CD4-positive, alpha-beta memory T cell (primary cell): ENCODE data around the gene PPP1R1C. TPM values are rescaled to one million over a fixed set of nuclear protein-coding genes. Genes with fewer than 3 reads are reported as not detected.
"Not testable (repeated sequence)": the region's sequence is repeated elsewhere in the genome, so short reads cannot be mapped to it uniquely, and the experiment has no call there.

Source experiments
- CTCF ChIA-PET: fragments of 350-600 bp; sonication (Branson Sonifier 250); formaldehyde crosslinking; loops from one replicate; lab custom pipeline; 2021; ENCODE audit warnings: inconsistent platforms; ENCODE audit not compliant: partially characterized antibody; lab: Charles Lee
- POLR2A ChIA-PET: fragments of 350-600 bp; sonication (Branson Sonifier 250); formaldehyde crosslinking; loops from one replicate; lab custom pipeline; 2021; ENCODE audit not compliant: partially characterized antibody; lab: Charles Lee
- DNase-seq, 5 donors: peaks; one replicate each; pipeline versions ENCODE4 v3.0.0 to v3.0.0-alpha.2; 2020 to 2022; ENCODE audit warnings: mixed read lengths in 1 of 5
- H3K27ac ChIP-seq: one replicate; pipeline ENCODE4 v1.7.0; 2013; ENCODE audit warnings: low read depth, low read length
- H3K27me3 ChIP-seq: 2 replicates; pipeline ENCODE4 v1.7.0; 2013; ENCODE audit warnings: mild to moderate bottlenecking, low read length, moderate library complexity; ENCODE audit not compliant: insufficient read depth
- H3K36me3 ChIP-seq: 2 replicates; pipeline ENCODE4 v1.7.0; 2013; ENCODE audit warnings: mild to moderate bottlenecking, low read length, moderate library complexity; ENCODE audit not compliant: insufficient read depth
- H3K4me1 ChIP-seq: 2 replicates; pipeline ENCODE4 v1.7.0; 2013; ENCODE audit warnings: mild to moderate bottlenecking, low read length, moderate library complexity; ENCODE audit not compliant: insufficient read depth
- H3K4me3 ChIP-seq, 2 donors: one replicate each; pipeline ENCODE4 v1.7.0; 2013; ENCODE audit warnings: low read length in 2 of 2, mild to moderate bottlenecking in 1 of 2
- H3K9me3 ChIP-seq, 2 donors: one replicate each; pipeline ENCODE4 v1.7.0; 2013; ENCODE audit warnings: low read length in 2 of 2, control low read depth in 1 of 2; ENCODE audit not compliant: control insufficient read depth in 1 of 2
- H3K27ac Mint-ChIP-seq, 7 donors: one replicate each; pipeline ENCODE4 v1.8.0; 2020 to 2021; ENCODE audit warnings: mixed read lengths in 7 of 7, mild to moderate bottlenecking in 6 of 7, inconsistent platforms in 3 of 7, moderate library complexity in 3 of 7
- H3K27me3 Mint-ChIP-seq, 2 donors: one replicate each; pipeline ENCODE4 v1.8.0; 2020 to 2021; ENCODE audit warnings: mixed read lengths in 2 of 2
- H3K36me3 Mint-ChIP-seq, 2 donors: one replicate each; pipeline ENCODE4 v1.8.0; 2020 to 2021; ENCODE audit warnings: mixed read lengths in 2 of 2, inconsistent platforms in 1 of 2, mild to moderate bottlenecking in 1 of 2
- H3K4me1 Mint-ChIP-seq, 4 donors: one replicate each; pipeline ENCODE4 v1.8.0; 2020 to 2021; ENCODE audit warnings: mixed read lengths in 4 of 4, mild to moderate bottlenecking in 1 of 4
- H3K4me3 Mint-ChIP-seq, 8 donors: one replicate each; pipeline ENCODE4 v1.8.0; 2020 to 2021; ENCODE audit warnings: mixed read lengths in 8 of 8, mild to moderate bottlenecking in 7 of 8, moderate library complexity in 6 of 8, inconsistent platforms in 3 of 8
- H3K9me3 Mint-ChIP-seq, 8 donors: one replicate each; pipeline ENCODE4 v1.8.0; 2020 to 2021; ENCODE audit warnings: mixed read lengths in 8 of 8, mild to moderate bottlenecking in 5 of 8, inconsistent platforms in 3 of 8, moderate library complexity in 1 of 8
- intact Hi-C: fragments of 100-400 bp; cut with micrococcal nuclease; formaldehyde crosslinking; loops from one replicate; pipeline ENCODE4 v1.15.1; 2023
- polyA plus RNA-seq, 2 donors: library from polyadenylated mRNA; unstranded; fragments of 300-500 nt; fragmentation: Illumina TruSeq; gene quantifications; one replicate each; pipeline ENCODE4 v1.2.3, GENCODE V29; 2021
- total RNA-seq, 2 experiments: library from RNA; stranded (reverse); gene quantifications; one replicate each; pipeline ENCODE4 v1.2.3, GENCODE V29; 2021

PPP1R1C gene
- total and polyA plus RNA-seq, 4 experiments from 2014 or later, result not detected

DNA sequence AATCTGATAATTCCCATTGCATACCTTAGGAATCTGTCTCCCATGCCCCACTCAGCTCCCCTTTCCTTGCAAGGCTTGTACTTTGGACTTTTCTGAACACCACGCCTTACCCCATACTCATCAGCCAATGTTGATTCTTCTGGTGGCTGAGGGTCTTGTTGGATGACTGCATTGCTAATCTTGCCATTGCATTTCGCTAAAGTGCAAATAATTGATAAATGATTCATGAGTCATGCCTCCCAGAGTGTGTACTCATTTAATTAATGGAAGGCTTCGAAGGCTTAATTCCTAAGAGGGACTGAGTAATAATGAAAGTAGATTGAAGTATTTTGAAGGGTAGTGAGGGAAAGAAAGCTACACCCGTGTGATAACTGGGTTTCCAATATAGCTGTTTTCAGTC is 28.0 kb upstream of the PPP1R1C start:
- Mint-ChIP-seq H3K27ac (no peak overlapping the region), H3K4me3 (no peak overlapping the region), H3K9me3 (no peaks in the 10 kb centered on the region), H3K36me3 (no peaks in the 10 kb centered on the region), H3K27me3 (peaks cover 14 to 15% of the 10 kb centered on the region in 2 donors), H3K4me1 (peaks cover 8 to 13% (median 11%) of the 10 kb centered on the region in 4 donors)
- no peak overlapping the region for H3K4me3 ChIP-seq
- ChIA-PET CTCF (no interaction called here), POLR2A (no interaction called here)
- H3K9me3 ChIP-seq, result no peaks in the 10 kb centered on the region
- no peaks in the 10 kb centered on the region for H3K36me3 ChIP-seq
- H3K27ac ChIP-seq, result no peak overlapping the region
- H3K4me1 ChIP-seq, result peaks cover 10% of the 10 kb centered on the region
- no peak for DNase-seq
- no peaks in the 10 kb centered on the region for H3K27me3 ChIP-seq
- intact Hi-C loops, result no loop called here

DNA sequence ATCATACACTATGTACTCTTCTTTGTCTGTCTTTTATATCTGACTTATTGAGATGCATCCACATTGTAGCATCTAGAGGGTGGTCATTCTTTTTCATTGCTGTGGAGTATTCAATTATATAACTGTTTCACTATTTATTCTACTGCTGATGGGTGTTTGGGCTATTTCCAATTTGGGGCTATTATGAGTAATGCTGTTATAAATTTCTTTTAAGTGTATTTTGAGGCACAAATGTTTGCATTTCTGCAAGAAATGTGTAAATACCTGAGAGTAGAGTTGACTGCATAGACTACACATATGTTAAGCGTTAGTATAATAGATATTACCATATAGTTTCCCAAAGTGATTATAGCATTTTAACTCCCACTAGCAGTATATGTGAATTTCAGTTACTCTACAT is 26.9 kb upstream of the PPP1R1C start:
- Mint-ChIP-seq H3K27ac (no peak overlapping the region), H3K4me3 (no peak overlapping the region), H3K36me3 (no peaks in the 10 kb centered on the region), H3K9me3 (no peaks in the 10 kb centered on the region), H3K27me3 (peaks cover 13 to 14% of the 10 kb centered on the region in 2 donors), H3K4me1 (peaks cover 8 to 10% (median 9%) of the 10 kb centered on the region in 4 donors)
- Histone ChIP-seq H3K27ac (no peak overlapping the region), H3K36me3 (no peaks in the 10 kb centered on the region), H3K27me3 (no peaks in the 10 kb centered on the region), H3K4me1 (peaks cover 8% of the 10 kb centered on the region), H3K4me3 (no peak overlapping the region), H3K9me3 (no peaks in the 10 kb centered on the region)
- intact Hi-C loops, result no loop called here
- no peak for DNase-seq
- CTCF ChIA-PET, result interaction anchor here (1.1 to 1.4 kb wide), 2 partner anchors 9 to 216 kb away, joined by 4 read pairs; no protein-coding TSS in a partner anchor
- POLR2A ChIA-PET, result no interaction called here

DNA sequence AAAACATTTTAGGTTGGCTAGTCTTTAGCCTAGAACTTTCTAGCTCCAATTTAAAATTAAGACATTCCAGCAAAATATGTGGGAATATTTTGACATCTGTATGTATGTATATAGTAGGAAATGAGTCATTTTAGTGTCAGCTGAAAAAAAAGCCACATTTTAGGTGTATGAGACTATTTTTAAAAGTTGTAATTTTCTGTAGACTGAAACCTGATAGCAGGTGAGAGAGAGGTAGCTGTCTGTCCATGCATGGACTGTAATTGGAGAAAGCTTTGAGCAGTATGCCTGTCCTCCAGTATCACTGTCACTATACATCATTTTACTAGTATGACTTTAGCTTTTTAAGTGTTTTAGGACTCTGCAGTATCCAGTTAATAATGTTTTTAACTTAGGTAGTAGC is 26.1 kb upstream of the PPP1R1C start:
- Histone ChIP-seq H3K4me3 (no peak overlapping the region), H3K36me3 (no peaks in the 10 kb centered on the region), H3K27me3 (no peaks in the 10 kb centered on the region), H3K4me1 (peaks cover under 1% of the 10 kb centered on the region), H3K27ac (no peak overlapping the region), H3K9me3 (no peaks in the 10 kb centered on the region)
- no peak for DNase-seq
- intact Hi-C loops, result no loop called here
- peaks cover 12 to 14% of the 10 kb centered on the region in 2 donors for H3K27me3 Mint-ChIP-seq
- H3K4me1 Mint-ChIP-seq, result peaks cover 1 to 3% (median 2%) of the 10 kb centered on the region in 4 donors
- POLR2A ChIA-PET, result no interaction called here
- no peak overlapping the region for H3K4me3 Mint-ChIP-seq
- H3K27ac Mint-ChIP-seq, result no peak overlapping the region
- CTCF ChIA-PET, result interaction anchor here (1.1 to 1.4 kb wide), 2 partner anchors 10 to 217 kb away, joined by 4 read pairs; no protein-coding TSS in a partner anchor
- no peaks in the 10 kb centered on the region for H3K9me3 Mint-ChIP-seq
- H3K36me3 Mint-ChIP-seq, result no peaks in the 10 kb centered on the region

DNA sequence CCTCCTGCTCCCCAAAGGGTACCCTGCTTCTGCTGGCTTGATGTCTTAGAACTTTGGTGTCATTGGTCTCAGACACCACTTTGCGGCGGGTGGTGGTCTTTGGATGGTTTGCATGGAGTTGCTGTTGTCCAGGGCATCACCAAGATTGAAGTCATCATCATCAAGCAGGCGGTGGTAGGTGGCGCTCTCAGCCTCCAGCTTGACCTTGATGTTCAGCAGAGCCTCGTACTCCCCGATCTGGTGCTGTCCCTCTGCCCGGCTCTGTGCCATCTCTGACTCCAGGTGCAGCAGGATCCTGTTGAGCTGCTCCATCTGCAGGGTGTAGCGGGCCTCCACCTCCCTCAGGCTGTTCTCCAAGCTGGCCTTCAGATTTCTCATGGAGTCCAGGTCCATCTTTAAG is 24.5 kb upstream of the PPP1R1C start:
- CTCF ChIA-PET, result interaction anchor here (1.3 kb wide), 1 partner anchor 11 kb away, joined by 3 read pairs; no protein-coding TSS in a partner anchor
- H3K4me3 Mint-ChIP-seq, H3K4me1 Mint-ChIP-seq, H3K27ac ChIP-seq, H3K9me3 Mint-ChIP-seq, DNase-seq, POLR2A ChIA-PET, H3K36me3 ChIP-seq, H3K27ac Mint-ChIP-seq, H3K9me3 ChIP-seq, H3K27me3 ChIP-seq, intact Hi-C loops, H3K36me3 Mint-ChIP-seq, H3K4me1 ChIP-seq, H3K4me3 ChIP-seq: not testable (repeated sequence)
- peaks cover 14% of the 10 kb centered on the region in 2 donors for H3K27me3 Mint-ChIP-seq

DNA sequence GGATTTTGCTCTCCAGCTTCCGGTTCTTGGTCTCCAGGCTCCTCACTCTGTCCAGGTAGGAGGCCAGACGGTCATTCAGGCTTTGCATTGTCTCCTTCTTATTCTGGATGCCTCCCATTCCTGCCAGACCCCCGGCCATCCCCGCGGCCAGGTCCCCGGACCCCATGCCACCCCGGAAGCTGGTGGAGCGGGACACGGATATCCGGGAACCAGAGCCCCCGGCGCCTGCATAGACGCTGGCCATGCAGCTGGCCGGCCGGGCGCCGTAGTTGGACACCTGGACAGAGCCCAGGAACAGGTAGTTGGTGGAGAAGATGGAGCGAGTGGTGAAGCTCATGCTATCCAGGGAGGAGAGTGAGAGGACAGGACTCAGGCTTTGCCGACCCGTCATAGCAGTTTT is 23.5 kb upstream of the PPP1R1C start:
- Histone ChIP-seq H3K27me3 (no peaks in the 10 kb centered on the region), H3K4me1 (no peaks in the 10 kb centered on the region), H3K9me3 (no peaks in the 10 kb centered on the region), H3K36me3 (no peaks in the 10 kb centered on the region), H3K27ac (no peak overlapping the region), H3K4me3 (no peak overlapping the region)
- intact Hi-C loops, result no loop called here
- peaks cover 0 to 2% (median 0%) of the 10 kb centered on the region in 8 donors for H3K9me3 Mint-ChIP-seq
- H3K36me3 Mint-ChIP-seq, result no peaks in the 10 kb centered on the region
- H3K27me3 Mint-ChIP-seq, result peaks cover 10 to 20% of the 10 kb centered on the region in 2 donors
- DNase-seq, result no peak
- H3K4me3 Mint-ChIP-seq, result no peak overlapping the region
- no peak overlapping the region for H3K27ac Mint-ChIP-seq
- POLR2A ChIA-PET, result no interaction called here
- CTCF ChIA-PET, result interaction anchor here (1.3 to 1.4 kb wide), 2 partner anchors 8 to 12 kb away, joined by 3 to 5 read pairs; no protein-coding TSS in a partner anchor
- peaks cover 0 to 2% (median under 1%) of the 10 kb centered on the region in 4 donors for H3K4me1 Mint-ChIP-seq

DNA sequence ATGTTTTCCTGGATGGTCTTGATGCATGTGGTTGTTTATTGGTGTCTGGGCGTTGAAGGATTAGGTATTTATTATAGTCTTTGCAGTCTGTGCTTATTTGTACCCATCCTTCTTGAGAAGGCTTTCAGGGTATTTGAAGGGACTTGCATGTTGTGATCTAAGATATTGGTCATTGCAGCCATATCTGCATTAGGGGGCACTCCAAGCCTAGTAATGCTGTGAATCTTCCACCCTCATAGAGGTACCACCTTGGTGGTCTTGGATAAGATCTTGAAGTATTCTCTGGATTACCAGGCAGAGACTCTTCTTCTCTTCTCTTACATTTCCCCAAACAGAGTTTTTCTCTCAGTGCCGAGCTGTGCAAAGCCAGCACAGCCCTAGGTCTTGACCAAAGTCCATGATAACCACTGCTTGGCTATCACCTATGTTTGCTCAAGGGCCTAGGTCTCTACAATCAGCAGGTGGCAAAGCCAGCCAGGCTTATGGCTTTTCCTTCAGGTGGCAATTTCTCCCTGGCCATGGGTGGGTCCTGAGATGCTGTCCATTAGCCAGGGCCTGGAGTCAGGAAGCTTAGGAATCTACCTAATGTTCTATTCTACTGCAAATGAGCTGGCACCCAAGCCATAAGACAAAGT is 15.4 kb upstream of the PPP1R1C start:
- H3K27ac Mint-ChIP-seq, result no peak overlapping the region
- CTCF ChIA-PET, result no interaction called here
- H3K36me3 ChIP-seq, result no peaks in the 10 kb centered on the region
- no peaks in the 10 kb centered on the region for H3K4me1 ChIP-seq
- H3K27me3 ChIP-seq, result peaks cover 4% of the 10 kb centered on the region
- H3K4me3 ChIP-seq, result no peak overlapping the region
- no peak overlapping the region for H3K4me3 Mint-ChIP-seq
- POLR2A ChIA-PET, result no interaction called here
- H3K9me3 ChIP-seq, result no peaks in the 10 kb centered on the region
- H3K27ac ChIP-seq, result no peak overlapping the region
- intact Hi-C loops, result no loop called here
- peaks cover 0 to 10% (median 5%) of the 10 kb centered on the region in 8 donors for H3K9me3 Mint-ChIP-seq
- H3K36me3 Mint-ChIP-seq, result no peaks in the 10 kb centered on the region
- H3K27me3 Mint-ChIP-seq, result peaks cover 3 to 24% of the 10 kb centered on the region in 2 donors
- DNase-seq, result no peak
- H3K4me1 Mint-ChIP-seq, result no peaks in the 10 kb centered on the region

DNA sequence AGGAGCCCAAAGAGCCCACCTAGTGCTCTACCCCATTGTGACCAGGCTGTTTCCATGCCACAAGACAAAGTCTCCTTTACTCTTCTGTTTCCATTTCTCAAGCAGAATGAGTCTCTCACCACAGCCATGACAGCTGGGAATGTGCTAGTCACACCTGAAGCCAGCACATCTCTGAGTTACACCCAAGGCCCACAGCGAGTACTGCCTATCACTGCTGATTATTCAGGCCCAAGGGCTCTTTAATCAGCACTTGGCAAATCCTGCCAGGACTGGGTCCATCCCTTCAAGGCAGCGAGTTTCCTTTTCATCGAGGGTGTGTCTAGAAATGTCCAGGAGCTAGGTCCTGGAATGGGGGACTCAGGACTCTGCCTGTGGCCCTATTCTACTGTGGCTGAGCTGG is 14.6 kb upstream of the PPP1R1C start:
- no peaks in the 10 kb centered on the region for H3K36me3 Mint-ChIP-seq
- peaks cover 0 to 10% (median 5%) of the 10 kb centered on the region in 8 donors for H3K9me3 Mint-ChIP-seq
- H3K27ac Mint-ChIP-seq, result no peak overlapping the region
- no peak for DNase-seq
- peaks cover 4% of the 10 kb centered on the region for H3K27me3 ChIP-seq
- no peak overlapping the region for H3K4me3 Mint-ChIP-seq
- no peaks in the 10 kb centered on the region for H3K4me1 Mint-ChIP-seq
- ChIA-PET POLR2A (no interaction called here), CTCF (no interaction called here)
- H3K36me3 ChIP-seq, result no peaks in the 10 kb centered on the region
- intact Hi-C loops, result no loop called here
- H3K9me3 ChIP-seq, result no peaks in the 10 kb centered on the region
- no peak overlapping the region for H3K27ac ChIP-seq
- no peaks in the 10 kb centered on the region for H3K4me1 ChIP-seq
- no peak overlapping the region for H3K4me3 ChIP-seq
- peaks cover 3 to 23% of the 10 kb centered on the region in 2 donors for H3K27me3 Mint-ChIP-seq
